G401 (cell line): ENCODE data around the gene NXT2. TPM values are rescaled to one million over a fixed set of nuclear protein-coding genes. Genes with fewer than 3 reads are reported as not detected.
"Not testable (repeated sequence)": the region's sequence is repeated elsewhere in the genome, so short reads cannot be mapped to it uniquely, and the experiment has no call there.

Source experiments
- DNase-seq: peaks from one replicate; pipeline ENCODE4 v3.0.0-alpha.2; 2015; ENCODE audit warnings: low spot score
- in situ Hi-C: cut with HindIII; loops from 2 replicates; pipeline ENCODE4 v1.10.0; 2016; ENCODE audit warnings: low sequenced_read_pairs, mixed read lengths
- total RNA-seq: library from RNA; depleted of rRNA; stranded (reverse); fragments of >200 nt; shearing (Covaris generic); gene quantifications from 2 replicates; pipeline ENCODE4 v1.2.3, GENCODE V29; 2014; rRNA removed

Gene NXT2
- 5.3 and 10.5 TPM in 2 replicates for total RNA-seq

GRCh38 chrX:109536439-109537323 lies at the start of gene NXT2:
TSS of gene NXT2 (plus strand) at chrX:109536844. CDS start at chrX:109537007, 163 bp downstream.
- DNase-seq, result peak; percentile 91
- in situ Hi-C loops, result no loop called here

GRCh38 chrX:109487640-109488039 lies 49.0 kb upstream of the NXT2 start:
- in situ Hi-C loops, result no loop called here

GRCh38 chrX:109489174-109489573 lies 47.5 kb upstream of the NXT2 start:
- in situ Hi-C loops, result no loop called here
- DNase-seq, result no peak

More at GRCh38 chrX:109487640-109488039, 49.0 kb upstream of the NXT2 start:
- no peak for DNase-seq

- in situ Hi-C loops, result no loop called here
Measured at GRCh38 chrX:109498434-109498833, 38.2 kb upstream of the NXT2 start.

GRCh38 chrX:109501176-109501575 lies 35.5 kb upstream of the NXT2 start:
- in situ Hi-C loops, result no loop called here
- DNase-seq, result no peak

More at GRCh38 chrX:109498434-109498833, 38.2 kb upstream of the NXT2 start:
- DNase-seq, result no peak

- in situ Hi-C loops, result no loop called here
- DNase-seq, result no peak
Measured at GRCh38 chrX:109508915-109509314, 27.7 kb upstream of the NXT2 start.

- in situ Hi-C loops, result no loop called here
- DNase-seq, result no peak
Measured at GRCh38 chrX:109511113-109511512, 25.5 kb upstream of the NXT2 start.

GRCh38 chrX:109519001-109519400 lies 17.6 kb upstream of the NXT2 start:
- no peak for DNase-seq
- in situ Hi-C loops, result no loop called here

- in situ Hi-C loops, result no loop called here
- DNase-seq, result no peak
Measured at GRCh38 chrX:109533005-109533404, 3.6 kb upstream of the NXT2 start.

GRCh38 chrX:109533631-109534030 lies 3.0 kb upstream of the NXT2 start:
- no peak for DNase-seq
- in situ Hi-C loops, result no loop called here

GRCh38 chrX:109534933-109535332 lies 1.7 kb upstream of the NXT2 start:
- in situ Hi-C loops, result no loop called here
- DNase-seq, result no peak

GRCh38 chrX:109535578-109535977 lies 1.1 kb upstream of the NXT2 start:
- in situ Hi-C loops, result no loop called here
- no peak for DNase-seq

- in situ Hi-C loops, result no loop called here
- no peak for DNase-seq
Measured at GRCh38 chrX:109537324-109537665, 651 bp downstream of the NXT2 start.

GRCh38 chrX:109539007-109539406 lies 2.4 kb downstream of the NXT2 start:
- in situ Hi-C loops, DNase-seq: not testable (repeated sequence)

- in situ Hi-C loops, result no loop called here
- DNase-seq, result no peak
Measured at GRCh38 chrX:109553862-109554261, 17.2 kb downstream of the NXT2 start.

- DNase-seq, in situ Hi-C loops: not testable (repeated sequence)
Measured at GRCh38 chrX:109576083-109576482, 39.4 kb downstream of the NXT2 start.

- no peak for DNase-seq
- in situ Hi-C loops, result no loop called here
Measured at GRCh38 chrX:109577055-109577454, 40.4 kb downstream of the NXT2 start.

- DNase-seq, result no peak
- in situ Hi-C loops, result no loop called here
Measured at GRCh38 chrX:109578916-109579315, 42.3 kb downstream of the NXT2 start.

GRCh38 chrX:109585488-109585887 lies 48.8 kb downstream of the NXT2 start:
- in situ Hi-C loops, result no loop called here
- no peak for DNase-seq

- no peak for DNase-seq
- in situ Hi-C loops, result no loop called here
Measured at GRCh38 chrX:109590176-109590575, 53.5 kb downstream of the NXT2 start.
